ENCODE measurements around the gene CDAN1. TPM values are rescaled to one million over a fixed set of nuclear protein-coding genes. Genes with fewer than 3 reads are reported as not detected.
A peak's percentile ranks its signal among the peaks of the same experiment; 100 is the strongest.

CDAN1 gene
- 10 to 100 TPM; 23.2 to 24.7 TPM for total RNA-seq
- polyA plus RNA-seq (2013, experiment 1 of 2) = 11.2 TPM
- polyA plus RNA-seq (2013, experiment 2 of 2) = 11.2 TPM
- total RNA-seq = 8.4 to 73.6 (median 40.2) reads per million in 172 experiments

GRCh38 chr15:42736793-42737528, at the start of gene CDAN1:
Gene CDAN1 (minus strand): TSS chr15:42737128. CDS start chr15:42737102, 26 bp downstream.
- ATAC-seq (ENCODE audit: poor library complexity) = peak; percentile 91
- TF ChIP-seq CTCF (IDR thresholded peaks at IDR 0.05) = no peak
- Mint-ChIP-seq H3K4me3 (peak within 1 kb of the TSS; percentile 93), H3K27ac (peak within 1 kb of the TSS; percentile 88), H3K27me3 (no peaks in the 10 kb centered on the region), H3K9me3 (no peaks in the 10 kb centered on the region), H3K4me1 (ENCODE audit: low read depth) (peaks cover 18% of the 10 kb centered on the region), H3K36me3 (ENCODE audit: low read depth) (peaks cover 30% of the 10 kb centered on the region)
- Histone ChIP-seq H3K36me3 (ENCODE audit: insufficient read depth, low read length) (peaks cover 28% of the 10 kb centered on the region), H3K4me3 (ENCODE audit: low read length) (peak within 1 kb of the TSS; percentile 65), H3K4me1 (ENCODE audit: insufficient read depth, low read length) (peaks cover 25% of the 10 kb centered on the region), H3K9me3 (ENCODE audit: control insufficient read depth in 1 of 2, insufficient read depth in 1 of 2, low read length in 2 of 2) (no peaks in the 10 kb centered on the region), H3K27me3 (ENCODE audit: control insufficient read depth in 1 of 2, insufficient read depth in 2 of 2, low read length in 2 of 2) (no peaks in the 10 kb centered on the region), H3K27ac (ENCODE audit: low read depth in 1 of 2, low read length in 2 of 2) (peak within 1 kb of the TSS; percentile 64 to 69)
- DNase-seq = peak; percentile 84 to 97 (median 92)
- intact Hi-C loops (cut with DNase I, micrococcal nuclease) = loop anchor here (2.0 to 10.0 kb wide), 7 partner anchors 160 to 765 kb away; partner anchors contain the start of genes TTBK2 (in 2 of the 2), EHD4 (in 1 of the 2), GANC (in 1 of the 2) and LCMT2 (in 1 of the 2)
- ChIA-PET POLR2A (interaction anchor here (1.0 kb wide), 1 partner anchor 182 kb away, joined by 3 read pairs; no protein-coding TSS in a partner anchor), CTCF (interaction anchor here (0.8 to 0.9 kb wide), 2 partner anchors 96 to 183 kb away, joined by 3 read pairs; no protein-coding TSS in a partner anchor)

- POLR2A ChIA-PET = no interaction called here
These were observed 48.6 kb upstream of the CDAN1 start for GRCh38 chr15:42785569-42785968.

GRCh38 chr15:42784705-42785104, 47.8 kb upstream of the CDAN1 start:
- H3K27ac ChIP-seq (ENCODE audit: low read depth in 1 of 2, low read length in 2 of 2) = no peak overlapping the region
- no peaks in the 10 kb centered on the region for H3K9me3 ChIP-seq (ENCODE audit: control insufficient read depth in 1 of 2, insufficient read depth in 1 of 2, low read length in 2 of 2)
- ATAC-seq (ENCODE audit: poor library complexity) (no peak), DNase-seq (no peak)
- intact Hi-C loops (cut with DNase I, micrococcal nuclease) = no loop called here
- ChIA-PET POLR2A (interaction anchor here (0.6 kb wide), 1 partner anchor 16 kb away, joined by 4 read pairs; no protein-coding TSS in a partner anchor), CTCF (interaction anchor here (0.6 to 0.7 kb wide), 2 partner anchors 12 to 418 kb away, joined by 3 to 4 read pairs; no protein-coding TSS in a partner anchor)
- no peak overlapping the region for H3K4me3 Mint-ChIP-seq
- no peak overlapping the region for H3K27ac Mint-ChIP-seq
- peaks cover 11% of the 10 kb centered on the region for H3K36me3 ChIP-seq (ENCODE audit: insufficient read depth, low read length)
- H3K27me3 ChIP-seq (ENCODE audit: control insufficient read depth in 1 of 2, insufficient read depth in 2 of 2, low read length in 2 of 2) = no peaks in the 10 kb centered on the region
- H3K36me3 Mint-ChIP-seq (ENCODE audit: low read depth) = peaks cover 33% of the 10 kb centered on the region
- no peak overlapping the region for H3K4me3 ChIP-seq (ENCODE audit: low read length)
- H3K27me3 Mint-ChIP-seq = no peaks in the 10 kb centered on the region
- no peaks in the 10 kb centered on the region for H3K9me3 Mint-ChIP-seq
- TF ChIP-seq CTCF (IDR thresholded peaks at IDR 0.05) = no peak
- no peaks in the 10 kb centered on the region for H3K4me1 ChIP-seq (ENCODE audit: insufficient read depth, low read length)
- no peaks in the 10 kb centered on the region for H3K4me1 Mint-ChIP-seq (ENCODE audit: low read depth)

More at GRCh38 chr15:42785569-42785968, 48.6 kb upstream of the CDAN1 start:
- Histone ChIP-seq H3K27me3 (ENCODE audit: control insufficient read depth in 1 of 2, insufficient read depth in 2 of 2, low read length in 2 of 2) (no peaks in the 10 kb centered on the region), H3K36me3 (ENCODE audit: insufficient read depth, low read length) (peaks cover 11% of the 10 kb centered on the region), H3K4me3 (ENCODE audit: low read length) (no peak overlapping the region), H3K9me3 (ENCODE audit: control insufficient read depth in 1 of 2, insufficient read depth in 1 of 2, low read length in 2 of 2) (no peaks in the 10 kb centered on the region), H3K27ac (ENCODE audit: low read depth in 1 of 2, low read length in 2 of 2) (no peak overlapping the region), H3K4me1 (ENCODE audit: insufficient read depth, low read length) (no peaks in the 10 kb centered on the region)
- intact Hi-C loops (cut with DNase I, micrococcal nuclease) = no loop called here
- DNase-seq = no peak
- ATAC-seq (ENCODE audit: poor library complexity) = no peak
- no peaks in the 10 kb centered on the region for H3K4me1 Mint-ChIP-seq (ENCODE audit: low read depth)
- no peak overlapping the region for H3K4me3 Mint-ChIP-seq
- H3K27ac Mint-ChIP-seq = no peak overlapping the region
- no peaks in the 10 kb centered on the region for H3K27me3 Mint-ChIP-seq
- CTCF ChIA-PET = no interaction called here
- peaks cover 33% of the 10 kb centered on the region for H3K36me3 Mint-ChIP-seq (ENCODE audit: low read depth)
- H3K9me3 Mint-ChIP-seq = no peaks in the 10 kb centered on the region
- TF ChIP-seq CTCF (IDR thresholded peaks at IDR 0.05) = no peak
